GM18907 (cell line): ENCODE measurements around the gene WDFY4.

Experiments used
- ATAC-seq: cut with Tn5 transposase; IDR thresholded peaks from one replicate; pipeline ENCODE4 v1.9.1; 2021; ENCODE audit warnings: mild to moderate bottlenecking, moderate library complexity; ENCODE audit not compliant: unreplicated experiment

WDFY4 gene

GRCh38 chr10:48684463-48684791 is 246 bp upstream of the WDFY4 start:
- no peak for ATAC-seq

- no peak for ATAC-seq
Observed at GRCh38 chr10:48685731-48686130, 1.1 kb downstream of the WDFY4 start.

GRCh38 chr10:48690791-48691660 is 6.4 kb downstream of the WDFY4 start:
- ATAC-seq, result no peak

- no peak for ATAC-seq
Observed at GRCh38 chr10:48691812-48692528, 7.3 kb downstream of the WDFY4 start.

GRCh38 chr10:48692748-48693147 is 8.1 kb downstream of the WDFY4 start:
- ATAC-seq, result no peak

GRCh38 chr10:48693206-48693605 is 8.5 kb downstream of the WDFY4 start:
- no peak for ATAC-seq

GRCh38 chr10:48694371-48695030 is 9.8 kb downstream of the WDFY4 start:
- no peak for ATAC-seq

GRCh38 chr10:48695636-48696534 is 11.2 kb downstream of the WDFY4 start:
- ATAC-seq, result no peak

- ATAC-seq, result no peak
Observed at GRCh38 chr10:48696535-48696873, 11.8 kb downstream of the WDFY4 start.

GRCh38 chr10:48697091-48697490 is 12.4 kb downstream of the WDFY4 start:
- no peak for ATAC-seq

- ATAC-seq, result no peak
Observed at GRCh38 chr10:48697821-48698764, 13.4 kb downstream of the WDFY4 start.

GRCh38 chr10:48699011-48699627 is 14.4 kb downstream of the WDFY4 start:
- peak; percentile 71 for ATAC-seq

GRCh38 chr10:48700071-48700470 is 15.4 kb downstream of the WDFY4 start:
- ATAC-seq, result no peak

- no peak for ATAC-seq
Observed at GRCh38 chr10:48700493-48700892, 15.8 kb downstream of the WDFY4 start.

GRCh38 chr10:48701139-48701901 is 16.6 kb downstream of the WDFY4 start:
- no peak for ATAC-seq

- ATAC-seq, result no peak
Observed at GRCh38 chr10:48701941-48702340, 17.3 kb downstream of the WDFY4 start.

GRCh38 chr10:48703531-48704122 is 19.0 kb downstream of the WDFY4 start:
- ATAC-seq, result no peak

GRCh38 chr10:48704156-48704555 is 19.5 kb downstream of the WDFY4 start:
- ATAC-seq, result no peak
